ENCODE data around the gene KIF26B. TPM values are rescaled to one million over a fixed set of nuclear protein-coding genes. Genes with fewer than 3 reads are reported as not detected.

The KIF26B gene
- total and polyA plus RNA-seq, 2 of the 4 experiments (the other 2 are of a cell fraction) = 0.53 to 0.54 TPM

GRCh38 chr1:245615001-245615400, 460.2 kb downstream of the KIF26B start:
- Histone ChIP-seq H3K27ac (ENCODE audit: insufficient read depth, low read length) (no peak overlapping the region), H3K4me1 (ENCODE audit: control insufficient read depth, insufficient read depth, low read length) (peaks cover 4% of the 10 kb centered on the region; the same call in 1 of the 2 replicates), H2BK5ac (ENCODE audit: low read depth, low read length, poor library complexity, severe bottlenecking) (no peak overlapping the region), H3K56ac (ENCODE audit: extremely low read depth, insufficient read depth, low read length) (no peak overlapping the region), H3K14ac (replicated peaks; ENCODE audit: low read depth, low read length) (no peak overlapping the region), H3K36me3 (ENCODE audit: control insufficient read depth, insufficient read depth, low read length) (peaks cover 8% of the 10 kb centered on the region; the same call in 1 of the 2 replicates), H3K9ac (ENCODE audit: low read depth, low read length) (no peak overlapping the region), H3K4me2 (ENCODE audit: low read depth, low read length) (no peak overlapping the region), H4K8ac (ENCODE audit: low read depth in 2 of 2, low read length in 2 of 2) (no peak overlapping the region), H4K20me1 (ENCODE audit: insufficient read depth, low read length) (no peaks in the 10 kb centered on the region), H2BK120ac (ENCODE audit: low read depth, low read length) (no peak overlapping the region), H2AFZ (replicated peaks; ENCODE audit: low read length, poor library complexity) (no peak overlapping the region), H3K18ac (ENCODE audit: low read depth, low read length) (no peak overlapping the region), H2BK20ac (ENCODE audit: low read depth, low read length) (no peak overlapping the region), H3K4ac (ENCODE audit: low read depth, low read length) (no peak overlapping the region), H4K5ac (ENCODE audit: low read depth, low read length) (no peak overlapping the region), H3K27me3 (ENCODE audit: control insufficient read depth, insufficient read depth, low read length) (no peaks in the 10 kb centered on the region), H3K9me3 (ENCODE audit: control insufficient read depth, insufficient read depth, low read length) (no peaks in the 10 kb centered on the region), H4K91ac (ENCODE audit: insufficient read depth, low read depth, low read length) (no peak overlapping the region), H3K9me1 (ENCODE audit: insufficient read depth, low read length) (no peaks in the 10 kb centered on the region), H3K79me1 (ENCODE audit: low read depth in 1 of 2, low read length in 2 of 2) (no peaks in the 10 kb centered on the region), H2AK5ac (ENCODE audit: low read depth, low read length) (no peak overlapping the region), H3K23ac (ENCODE audit: low read depth, low read length) (no peak overlapping the region), H2BK15ac (ENCODE audit: low read depth, low read length) (no peak overlapping the region), H3K4me3 (ENCODE audit: insufficient read depth, low read depth, low read length) (no peak overlapping the region), H2AK9ac (replicated peaks; ENCODE audit: low read depth, low read length, poor library complexity) (no peak overlapping the region)
- TF ChIP-seq MAFK (IDR thresholded peaks at IDR 0.05; ENCODE audit: low read depth, low read length) = no peak
- CTCF ChIA-PET = no interaction called here
- dilution Hi-C loops (cut with HindIII; ENCODE audit: low sequenced_read_pairs, unreplicated experiment) = no loop called here
- no CpG with 5 or more reads among the region's 4 CpGs for WGBS, 2 experiments (ENCODE audit: extremely low coverage in 2 of 2, insufficient read length in 1 of 2)
- POLR2A ChIA-PET (ENCODE audit: unreplicated experiment) = interaction anchor here (0.7 kb wide), 1 partner anchor 579 kb away, joined by 3 read pairs; no protein-coding TSS in a partner anchor
- no TSS peak for BruUV-seq (replicated peaks)
- in situ Hi-C loops (cut with MboI; ENCODE audit: low sequenced_read_pairs) = no loop called here
- ATAC-seq (ENCODE audit: low read depth) = no peak
- no peak for DNase-seq
- intact Hi-C loops (cut with micrococcal nuclease) = no loop called here

Data from IMR-90 (cell line).